Midbrain (tissue), 1 donor: ENCODE results near the gene NCKAP5L.
A peak's percentile ranks its signal among the peaks of the same experiment; 100 is the strongest.

ENCODE experiments used
- DNase-seq: peaks from one replicate; lab custom pipeline; 2025; lab: John Stamatoyannopoulos, UW

The NCKAP5L gene

DNA sequence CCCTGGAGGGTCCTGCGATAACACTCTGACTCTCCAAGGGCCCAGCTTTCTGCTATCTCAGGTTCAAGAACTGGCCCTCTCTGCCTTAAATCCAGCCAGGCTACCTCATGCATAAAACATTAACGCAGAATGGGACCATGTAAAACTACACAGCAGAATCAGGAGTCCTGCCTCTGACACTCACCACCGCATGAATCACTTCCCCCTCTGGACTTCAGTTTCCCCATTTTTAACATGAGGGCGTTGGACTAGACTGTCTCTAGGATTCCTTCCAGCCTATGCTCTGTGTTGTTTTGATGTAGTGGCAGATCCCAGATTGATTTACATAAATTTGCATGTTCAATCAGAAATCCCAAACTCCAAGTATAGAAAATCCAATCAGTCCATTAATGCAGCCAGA is 3.3 kb downstream of the NCKAP5L start:
- peak; percentile 43 for DNase-seq

GRCh38 chr12:49824416-49824815 is 3.8 kb downstream of the NCKAP5L start:
- DNase-seq, result no peak

GRCh38 chr12:49823951-49824350 is 4.3 kb downstream of the NCKAP5L start:
- DNase-seq, result no peak

- no peak for DNase-seq
Observed at GRCh38 chr12:49823350-49823749, 4.9 kb downstream of the NCKAP5L start.

DNA sequence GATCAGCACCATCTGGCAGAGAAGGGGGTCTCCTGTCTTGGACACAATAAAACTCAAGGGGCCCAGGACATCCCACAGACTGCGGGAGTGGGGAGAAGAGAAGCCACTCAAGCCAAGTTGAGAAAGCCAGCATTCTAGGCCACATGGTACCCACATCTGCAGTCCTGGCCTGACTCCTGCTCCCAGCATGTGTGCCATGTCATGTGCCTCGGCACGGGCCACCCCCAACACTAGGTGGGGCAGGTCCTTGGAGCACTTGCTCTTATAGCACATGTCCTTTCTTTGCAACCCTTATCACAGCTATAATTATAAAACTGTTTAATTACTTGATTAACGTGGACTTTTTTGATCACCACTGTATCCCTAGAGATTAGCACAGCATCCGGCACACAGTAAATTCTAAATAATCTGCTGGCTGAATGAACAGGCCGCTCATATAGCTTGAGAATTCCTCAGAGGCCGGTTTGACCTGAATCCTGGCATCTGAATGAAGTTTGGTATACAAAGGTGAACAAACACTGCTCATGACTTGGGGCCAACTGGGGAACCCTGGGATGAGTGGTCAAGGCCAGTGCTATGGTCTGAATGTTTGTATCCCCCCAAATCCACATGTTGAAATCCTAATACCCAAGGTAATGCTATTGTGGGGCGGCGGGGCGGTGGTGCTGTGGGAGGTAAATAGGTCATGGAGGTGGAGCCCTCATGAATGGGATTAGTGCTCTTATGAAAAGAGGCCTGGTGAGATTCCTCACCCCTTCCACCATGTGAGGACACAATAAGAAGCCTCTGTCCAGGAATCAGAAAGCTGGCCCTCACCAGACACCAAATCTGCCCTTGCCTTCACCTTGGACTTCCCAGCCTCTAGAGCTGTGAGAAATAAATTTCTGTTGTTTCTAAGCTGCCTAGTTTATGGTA is 6.6 kb downstream of the NCKAP5L start:
- DNase-seq, result no peak

GRCh38 chr12:49819786-49820185 is 8.4 kb downstream of the NCKAP5L start:
- DNase-seq, result no peak

GRCh38 chr12:49818241-49818895 is 9.8 kb downstream of the NCKAP5L start:
- DNase-seq, result no peak

GRCh38 chr12:49813131-49813530 is 15.1 kb downstream of the NCKAP5L start:
- DNase-seq, result no peak

- DNase-seq, result no peak
Observed at GRCh38 chr12:49811961-49812401, 16.2 kb downstream of the NCKAP5L start.

DNA sequence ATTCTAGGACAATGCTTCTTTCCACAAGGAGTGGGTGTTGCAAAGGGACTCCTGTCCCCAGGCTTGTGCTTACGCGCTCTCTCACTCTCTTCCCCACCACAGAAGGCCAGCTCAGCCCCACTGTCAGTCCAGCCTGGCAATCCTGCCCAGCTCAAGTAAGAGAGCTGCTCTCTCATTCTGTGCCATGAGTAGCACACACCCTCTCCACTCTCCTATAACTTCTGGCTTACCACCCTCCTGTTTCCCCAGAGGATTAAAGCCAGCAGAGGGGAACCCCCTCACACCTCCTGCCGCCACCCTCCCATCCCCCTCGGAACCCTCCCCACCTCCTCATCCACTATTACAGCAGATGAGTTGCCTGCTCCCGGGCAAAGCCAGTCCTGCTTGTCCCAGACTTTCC is 17.1 kb downstream of the NCKAP5L start:
- no peak for DNase-seq

DNA sequence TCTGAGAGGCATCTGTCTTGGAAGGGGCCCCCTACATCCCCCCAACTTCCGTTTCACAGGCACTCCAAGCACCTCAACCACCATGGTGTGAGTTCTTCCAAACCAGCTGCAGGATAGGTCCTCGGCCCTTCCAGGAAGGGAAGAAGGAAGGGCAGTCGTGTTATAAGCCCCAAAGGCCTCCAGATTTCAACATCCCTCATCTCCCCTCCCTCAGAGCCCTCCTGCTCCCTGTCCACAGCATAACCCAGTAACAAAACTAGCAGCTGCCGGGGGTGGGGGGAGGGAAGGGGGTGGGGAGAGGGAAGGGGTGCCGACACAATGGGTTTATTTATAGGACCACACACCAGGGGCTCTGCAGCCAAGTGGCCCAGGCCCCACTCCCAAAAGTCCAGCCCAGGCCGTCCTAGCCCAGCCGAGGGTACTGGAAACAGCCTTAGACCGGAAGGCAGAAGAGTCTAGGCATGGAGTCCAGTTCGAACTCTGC is 18.3 kb downstream of the NCKAP5L start:
- DNase-seq, result peak; percentile 47

DNA sequence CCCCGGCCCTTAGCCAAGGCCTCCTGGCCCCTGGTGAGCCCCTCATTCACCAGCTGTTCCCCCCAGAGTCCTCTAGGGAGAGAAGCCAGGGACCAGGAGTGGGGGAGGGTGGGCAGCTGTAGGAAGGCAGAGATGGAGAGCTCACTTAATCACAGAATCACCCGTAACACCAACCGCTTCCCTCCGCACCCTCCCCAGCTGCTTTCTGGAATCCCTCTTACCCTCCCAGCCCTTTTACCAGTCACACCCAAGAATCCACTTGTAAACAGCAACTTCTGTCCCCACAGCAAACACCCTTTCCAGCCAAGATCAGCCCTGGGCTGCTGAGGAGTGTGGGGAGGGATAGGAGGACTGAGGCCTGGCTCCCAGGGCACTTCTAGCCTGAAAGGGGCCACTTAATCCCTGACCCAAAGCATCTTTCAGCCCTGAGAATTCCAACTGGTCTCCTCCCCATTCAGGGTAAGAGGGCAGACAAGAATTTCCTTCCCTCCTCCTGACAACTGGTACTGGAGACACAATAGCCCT is 18.8 kb downstream of the NCKAP5L start:
- peak; percentile 47 for DNase-seq

DNA sequence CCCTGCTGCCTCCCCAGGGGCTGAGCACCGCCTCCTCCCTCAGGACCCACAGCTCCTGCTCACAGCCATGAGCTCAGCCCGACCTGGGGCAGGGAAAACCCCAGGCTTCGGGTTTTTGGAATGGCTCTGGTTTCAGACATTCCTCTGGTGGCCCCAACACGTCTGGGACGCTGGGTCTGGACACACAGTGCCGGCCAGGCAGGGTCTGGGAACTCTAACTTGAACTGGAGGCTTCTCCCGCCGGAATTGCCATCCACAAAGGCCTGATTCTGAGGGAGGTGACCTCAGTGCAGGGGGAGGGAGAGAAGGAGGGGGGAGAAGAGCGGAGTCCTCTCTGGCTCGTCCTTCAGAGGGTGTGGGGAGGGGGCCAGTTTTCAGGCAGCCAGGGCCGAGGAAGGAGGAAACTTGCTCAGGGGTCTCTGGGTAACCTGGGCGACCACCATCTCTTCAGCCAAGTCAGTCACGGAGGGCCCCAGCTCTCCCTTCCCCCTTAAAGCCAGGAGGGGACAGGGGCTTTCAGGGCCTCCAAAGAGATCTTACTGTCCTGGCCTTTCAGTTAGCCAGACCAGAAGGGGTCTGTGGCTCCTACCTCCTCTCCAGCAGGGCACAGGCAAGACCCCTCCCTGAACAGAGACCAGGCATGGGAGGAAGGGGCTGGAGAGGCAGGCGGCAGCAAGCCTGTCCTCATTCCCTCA is 19.4 kb downstream of the NCKAP5L start:
- peak; percentile 67 for DNase-seq

- no peak for DNase-seq
Observed at GRCh38 chr12:49807991-49808580, 20.1 kb downstream of the NCKAP5L start.

- no peak for DNase-seq
Observed at GRCh38 chr12:49806877-49807276, 21.3 kb downstream of the NCKAP5L start.

DNA sequence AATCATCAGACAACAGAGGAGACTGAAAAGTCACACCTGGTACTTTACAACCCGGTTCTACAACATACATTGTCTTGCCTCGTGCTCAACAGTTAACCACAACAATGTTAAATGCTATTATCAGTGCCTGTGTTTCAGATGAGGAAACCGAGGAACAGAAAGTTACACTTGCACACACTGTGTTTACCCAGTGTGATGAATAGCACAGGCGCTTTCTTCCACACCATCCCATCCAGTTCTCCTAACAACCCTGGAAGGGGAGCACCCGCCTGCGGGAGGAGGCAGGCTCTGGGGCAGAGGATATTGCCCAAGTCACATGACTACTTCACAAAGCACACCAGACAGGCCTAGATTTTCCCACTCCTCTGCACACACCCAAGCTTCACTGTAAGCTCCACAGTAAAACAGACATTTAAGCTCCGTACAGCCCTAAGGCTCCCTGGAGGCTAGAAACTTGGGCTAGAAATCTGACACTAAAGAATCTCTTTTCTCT is 21.8 kb downstream of the NCKAP5L start:
- no peak for DNase-seq

GRCh38 chr12:49805409-49805808 is 22.8 kb downstream of the NCKAP5L start:
- DNase-seq, result no peak

DNA sequence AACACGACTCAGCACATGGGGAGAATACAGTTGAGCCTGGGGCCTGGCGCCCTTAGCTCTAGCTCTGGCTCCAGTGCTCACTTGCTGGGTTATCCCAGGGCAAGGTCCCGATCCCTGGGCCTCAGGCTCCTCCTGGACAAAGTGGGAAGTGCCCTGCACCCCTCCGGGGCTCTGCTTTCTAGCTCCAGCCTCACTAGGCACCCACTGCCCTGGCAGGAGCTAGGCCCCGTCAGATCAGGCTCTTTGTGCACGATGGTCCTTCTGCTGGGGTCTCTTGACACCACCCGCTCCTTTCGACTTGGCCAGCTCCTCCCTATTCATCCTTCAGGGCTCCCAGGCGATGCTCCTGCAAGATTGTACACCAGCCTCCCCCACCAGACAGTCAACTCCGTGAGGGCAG is 23.4 kb downstream of the NCKAP5L start:
- DNase-seq, result no peak

DNA sequence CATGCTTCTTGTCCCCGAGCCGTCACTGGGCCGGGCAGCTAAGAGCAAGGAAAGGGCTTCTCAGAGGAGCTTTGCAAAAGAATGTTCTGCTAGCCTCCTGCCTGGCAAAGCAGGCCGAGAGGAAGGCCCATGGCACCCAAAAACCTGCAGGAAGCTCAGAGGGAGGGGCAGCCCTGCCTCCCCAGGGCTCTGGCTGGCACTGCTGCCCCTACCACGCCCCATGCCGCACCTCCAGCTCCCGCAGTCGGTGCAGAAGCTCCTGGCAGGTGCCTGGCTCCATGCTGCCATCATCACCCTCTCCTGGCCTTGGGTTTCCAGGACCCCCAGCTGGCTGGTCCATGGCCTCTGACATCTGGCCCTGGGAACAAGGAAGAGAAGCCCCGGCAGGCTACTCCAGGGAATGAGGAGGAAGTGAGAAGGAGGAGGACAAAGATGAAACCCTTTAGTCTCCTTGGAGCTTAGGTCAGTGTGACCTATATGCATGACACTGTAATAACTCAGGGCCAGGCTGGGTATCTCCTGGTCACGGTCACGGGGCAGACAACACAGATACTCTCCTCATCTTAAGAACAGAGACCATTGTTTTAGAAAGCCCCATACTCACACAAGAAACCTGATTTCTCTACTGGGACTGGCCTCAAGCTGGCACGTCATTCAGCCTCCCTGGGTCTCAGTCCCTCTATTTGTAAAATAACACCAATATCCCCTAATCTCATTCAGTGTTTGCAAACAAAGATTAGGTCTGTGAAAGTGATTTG is 24.3 kb downstream of the NCKAP5L start:
- no peak for DNase-seq

- DNase-seq, result no peak
Observed at GRCh38 chr12:49801141-49802063, 26.8 kb downstream of the NCKAP5L start.
